ENCODE data around the gene RTN4RL2. TPM values are rescaled to one million over a fixed set of nuclear protein-coding genes. Genes with fewer than 3 reads are reported as not detected.

The RTN4RL2 gene
- total and polyA plus RNA-seq, 9 of the 15 experiments (the other 6 are each of a cell fraction or from before 2014, with no cell fraction given) = 0.06 to 1.9 (median 0.34) TPM; not detected in 4

GRCh38 chr11:57475671-57476046 lies 15.3 kb downstream of the RTN4RL2 start (continued):
- TF ChIP-seq MGA (IDR thresholded peaks at IDR 0.05) = no peak
- TF ChIP-seq BRF1 (IDR thresholded peaks at IDR 0.05; ENCODE audit: borderline replicate concordance, extremely low read depth, insufficient read length) = no peak
- TF ChIP-seq MXD1 (CRISPR knock-in tag; IDR thresholded peaks at IDR 0.05; ENCODE audit: borderline replicate concordance, poor library complexity, severe bottlenecking) = no peak
- no peak for TF ChIP-seq ZNF316 (IDR thresholded peaks at IDR 0.05)
- no peak for TF ChIP-seq ZNF165 (CRISPR knock-in tag; IDR thresholded peaks at IDR 0.05; ENCODE audit: borderline replicate concordance)
- TF ChIP-seq IRF9 (tag; IDR thresholded peaks at IDR 0.05) = no peak
- no peak for TF ChIP-seq ZNF277 (CRISPR knock-in tag; IDR thresholded peaks at IDR 0.05; ENCODE audit: borderline replicate concordance)
- TF ChIP-seq JUND (IDR thresholded peaks at IDR 0.05; ENCODE audit: borderline replicate concordance, low read depth, low read length) = no peak
- TF ChIP-seq JUND (tag; IDR thresholded peaks at IDR 0.05; ENCODE audit: borderline replicate concordance, low read depth, low read length) = no peak
